C4-2B (cell line): ENCODE measurements around the gene KCNA5.
A peak's percentile ranks its signal among the peaks of the same experiment; 100 is the strongest.

Experiments
- H3K27ac ChIP-seq: fragments of 450-650 bp; 2 replicates; pipeline ENCODE4 v1.5.1; 2017
- CTCF ChIP-seq: fragments of 450-650 bp; conservative IDR thresholded peaks from 2 replicates; pipeline ENCODE4 v1.5.1; 2017; ENCODE audit warnings: mild to moderate bottlenecking
- ZFX ChIP-seq: fragments of 450-650 bp; IDR thresholded peaks from 2 replicates; pipeline ENCODE4 v1.6.1; 2017

Gene KCNA5

GRCh38 chr12:5043589-5044419, at the start of gene KCNA5:
TSS of gene KCNA5 (plus strand) at chr12:5043879. CDS start at chr12:5044148, 269 bp downstream.
- TF ChIP-seq CTCF (no peak), ZFX (no peak)
- no peak within 1 kb of the TSS for H3K27ac ChIP-seq

GRCh38 chr12:4994622-4995021, 49.1 kb upstream of the KCNA5 start:
- TF ChIP-seq ZFX: no peak
- TF ChIP-seq CTCF: no peak
- H3K27ac ChIP-seq: no peak overlapping the region

GRCh38 chr12:4996714-4997113, 47.0 kb upstream of the KCNA5 start:
- TF ChIP-seq CTCF (no peak), ZFX (no peak)
- no peak overlapping the region for H3K27ac ChIP-seq

DNA sequence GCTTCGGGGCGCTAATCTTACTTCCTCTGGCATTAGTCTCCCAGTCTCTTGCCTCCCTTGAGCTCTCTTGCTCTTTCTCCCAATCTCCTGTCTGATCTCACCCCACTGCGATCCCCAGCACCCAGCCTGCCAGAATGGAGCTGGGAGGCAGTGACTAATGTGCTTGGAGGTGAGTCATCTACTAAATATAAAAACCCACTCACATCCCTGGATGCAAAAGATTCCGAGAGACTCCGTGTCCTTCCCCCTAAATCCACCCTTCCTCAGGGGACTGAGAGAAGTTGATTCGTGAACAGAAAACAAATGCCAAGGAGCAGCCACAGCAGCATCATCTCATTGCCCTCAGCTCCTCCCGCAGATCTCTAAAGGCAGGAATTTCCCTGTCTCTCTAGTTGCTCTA, 45.7 kb upstream of the KCNA5 start:
- TF ChIP-seq ZFX (no peak), CTCF (no peak)
- no peak overlapping the region for H3K27ac ChIP-seq

DNA sequence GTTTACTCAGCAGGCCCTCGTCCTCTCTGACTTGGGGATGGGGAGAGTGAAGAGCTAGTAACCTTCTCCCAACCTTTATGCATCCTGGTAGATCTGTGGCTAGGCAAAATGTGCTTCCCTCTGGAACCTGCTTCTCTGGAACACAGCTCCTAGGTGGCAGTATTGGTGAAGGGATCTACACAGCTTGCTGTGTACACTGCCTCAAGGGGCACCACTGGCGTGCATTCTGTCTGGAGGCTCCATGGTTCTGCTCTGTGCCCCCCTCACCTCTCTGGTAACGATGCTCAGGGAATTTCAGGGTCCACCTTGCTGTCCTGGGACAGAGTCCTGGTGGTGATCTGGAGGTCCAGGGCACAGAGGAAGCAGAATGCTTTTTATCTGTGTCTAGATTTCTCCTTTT, 43.5 kb upstream of the KCNA5 start:
- TF ChIP-seq ZFX: no peak
- TF ChIP-seq CTCF: peak; percentile 11; the same call in 1 of the 2 replicates

GRCh38 chr12:5000658-5001385, 42.9 kb upstream of the KCNA5 start:
- H3K27ac ChIP-seq: no peak overlapping the region
- no peak for TF ChIP-seq CTCF
- no peak for TF ChIP-seq ZFX

More for the DNA sequence above, 43.5 kb upstream of the KCNA5 start:
- no peak overlapping the region for H3K27ac ChIP-seq

DNA sequence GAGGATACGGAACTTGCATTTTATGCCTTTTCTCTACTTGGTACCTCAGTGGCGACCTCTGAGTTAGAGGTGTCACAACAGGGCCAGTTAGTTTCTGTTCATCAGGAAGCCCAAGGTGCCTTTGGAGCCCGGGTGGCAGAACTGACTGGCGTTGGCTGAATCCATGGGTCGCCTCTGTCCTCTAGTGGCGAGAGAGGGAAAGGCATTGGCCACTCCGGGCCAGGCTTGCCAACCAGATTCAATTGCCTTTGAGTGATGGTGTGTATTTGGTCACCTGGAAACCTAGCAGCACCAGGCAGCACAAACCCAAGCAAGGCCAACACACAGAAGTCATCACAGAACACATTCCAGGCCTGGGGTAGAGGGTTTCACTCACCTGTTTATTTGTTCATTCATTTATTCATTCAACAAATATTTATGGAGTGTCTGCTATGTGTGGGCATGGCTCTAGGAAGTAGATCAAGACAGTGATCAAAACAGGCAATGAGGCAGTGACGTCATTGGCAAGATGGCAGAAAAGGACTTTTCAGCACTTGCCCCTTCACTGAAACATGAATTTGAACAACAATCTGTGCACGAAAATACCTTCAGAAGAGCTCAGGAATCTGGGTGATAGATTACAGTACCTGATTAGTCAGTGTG, 40.5 kb upstream of the KCNA5 start:
- TF ChIP-seq ZFX (no peak), CTCF (peak; percentile 98)

More for the DNA sequence above, 40.5 kb upstream of the KCNA5 start:
- no peak overlapping the region for H3K27ac ChIP-seq
